ENCODE results near the gene ITIH5. TPM values are rescaled to one million over a fixed set of nuclear protein-coding genes. Genes with fewer than 3 reads are reported as not detected.
A peak's percentile ranks its signal among the peaks of the same experiment; 100 is the strongest.

ITIH5 gene
- total and polyA plus RNA-seq, 2 of the 8 experiments (the other 6 are each of a cell fraction or from before 2014, with no cell fraction given) = 5.8 to 7.6 TPM

DNA sequence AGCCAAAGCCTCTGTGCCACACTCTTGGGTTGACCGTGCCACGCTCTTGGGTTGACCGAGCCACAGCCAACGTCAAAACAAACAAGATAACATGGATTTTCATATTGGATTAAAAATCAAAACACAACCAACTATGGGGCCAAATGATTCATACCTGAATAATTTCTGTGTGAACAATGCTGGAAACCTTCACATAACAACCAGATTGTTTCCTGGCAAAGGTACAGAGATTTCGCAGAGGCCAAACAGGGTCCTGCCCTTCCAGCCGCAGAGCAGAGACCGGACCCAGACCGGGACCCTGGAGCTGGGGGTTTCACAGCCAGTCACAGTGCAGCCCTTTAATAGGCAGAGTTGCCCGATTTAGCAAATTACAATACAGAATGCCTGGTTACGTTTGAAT, 40.5 kb downstream of the ITIH5 start:
- Histone ChIP-seq H2BK5ac (ENCODE audit: low read depth, low read length) (no peak overlapping the region), H2BK12ac (ENCODE audit: low read depth, low read length) (no peak overlapping the region), H2AFZ (ENCODE audit: low read length) (no peak overlapping the region), H2AK5ac (ENCODE audit: low read depth, low read length) (0 out of 2 replicates have a peak overlapping the region, but pooled peaks have one; percentile 24), H2BK15ac (ENCODE audit: low read length) (no peak overlapping the region), H3K18ac (ENCODE audit: extremely low read depth, low read length) (no peak overlapping the region), H3K27ac (ENCODE audit: low read depth, low read length) (no peak overlapping the region), H3K36me3 (ENCODE audit: control insufficient read depth in 2 of 4, insufficient read depth in 4 of 4, low read length in 3 of 4) (no peaks in the 10 kb centered on the region; a peak in 1 of 8 replicates), H3K56ac (replicated peaks; ENCODE audit: insufficient read length, low read depth, low read length) (no peak overlapping the region), H3K14ac (ENCODE audit: insufficient read length) (no peak overlapping the region), H3K4ac (replicated peaks; ENCODE audit: insufficient read length, low read depth, low read length) (no peak overlapping the region), H4K8ac (ENCODE audit: extremely low read depth, insufficient read depth, low read length) (no peak overlapping the region), H3K4me3 (ENCODE audit: extremely low read depth in 1 of 4, insufficient read depth in 2 of 4, low read depth in 3 of 4, low read length in 4 of 4) (no peak overlapping the region), H3K79me1 (ENCODE audit: low read depth, low read length) (no peaks in the 10 kb centered on the region), H3K27me3 (replicated peaks in 1 of 4; ENCODE audit: control insufficient read depth in 3 of 4, extremely low read depth in 1 of 4, insufficient read depth in 3 of 4, low read length in 3 of 4) (no peaks in the 10 kb centered on the region), H4K91ac (replicated peaks; ENCODE audit: insufficient read length, low read length) (no peak overlapping the region), H3K9ac (replicated peaks in 1 of 4; ENCODE audit: extremely low read depth in 1 of 4, low read depth in 3 of 4, low read length in 3 of 4) (no peak overlapping the region), H2BK20ac (ENCODE audit: low read length) (no peak overlapping the region), H3K4me1 (replicated peaks in 1 of 4; ENCODE audit: control insufficient read depth in 3 of 4, insufficient read depth in 4 of 4, low read length in 3 of 4) (peaks cover 0 to 3% (median 0%) of the 10 kb centered on the region in 4 experiments; a peak in 1 of 7 replicates), H3K4me2 (ENCODE audit: insufficient read depth in 1 of 2, low read depth in 2 of 2, low read length in 2 of 2) (no peak overlapping the region), H3K23ac (ENCODE audit: insufficient read length) (no peak overlapping the region), H3K79me2 (ENCODE audit: control insufficient read depth in 1 of 2, insufficient read depth in 2 of 2, low read length in 2 of 2) (no peaks in the 10 kb centered on the region), H4K20me1 (replicated peaks in 1 of 2; ENCODE audit: control insufficient read depth in 1 of 2, insufficient read depth in 2 of 2, low read length in 2 of 2) (no peaks in the 10 kb centered on the region), H3K9me3 (ENCODE audit: insufficient read depth in 2 of 2, low read depth in 1 of 2, low read length in 1 of 2) (peaks cover 0 to 7% of the 10 kb centered on the region in 2 experiments; a peak in 2 of 4 replicates), H3K23me2 (ENCODE audit: low read depth, low read length) (no peaks in the 10 kb centered on the region), H4K5ac (ENCODE audit: insufficient read length, low read depth, low read length) (no peak overlapping the region), H2BK120ac (replicated peaks; ENCODE audit: low read depth, low read length) (no peak overlapping the region)
- no peak for FAIRE-seq
- no peak for DNase-seq (ENCODE audit: low read depth in 1 of 2, low spot score in 2 of 2)
- ChIA-PET CTCF (ENCODE audit: partially characterized antibody) (interaction anchor here (1.1 kb wide), 1 partner anchor 95 kb away, joined by 3 read pairs; no protein-coding TSS in a partner anchor), POLR2A (ENCODE audit: partially characterized antibody) (no interaction called here)
- WGBS, 2 experiments (ENCODE audit: extremely low coverage in 1 of 2, insufficient coverage in 1 of 2, insufficient read length in 1 of 2, insufficient replicate concordance in 2 of 2, low coverage in 1 of 2, low lambda C conversion rate in 2 of 2, missing lambda C conversion rate in 1 of 2) = 84% methylated on average over 10 of the region's 10 CpGs; no CpG with 5 or more reads in 1 of the 2 experiments
- TF ChIP-seq GABPA (IDR thresholded peaks at IDR 0.05; ENCODE audit: borderline replicate concordance, insufficient read depth, low read length) (no peak), BRCA1 (IDR thresholded peaks at IDR 0.05; ENCODE audit: low read depth, low read length) (no peak), RAD21 (IDR thresholded peaks at IDR 0.05 in 1 of 2, conservative IDR thresholded peaks at IDR 0.05 in 1 of 2; ENCODE audit: low read depth in 2 of 2, low read length in 2 of 2) (no peak), KDM5A (IDR thresholded peaks at IDR 0.05; ENCODE audit: low read length) (no peak), TEAD4 (IDR thresholded peaks at IDR 0.05; ENCODE audit: low read depth, low read length) (no peak), SIRT6 (IDR thresholded peaks at IDR 0.05; ENCODE audit: low read length) (no peak), SIN3A (conservative IDR thresholded peaks at IDR 0.05 in 1 of 2, IDR thresholded peaks at IDR 0.05 in 1 of 2; ENCODE audit: low read depth in 1 of 2, low read length in 2 of 2) (no peak), PHF8 (conservative IDR thresholded peaks at IDR 0.05; ENCODE audit: low read depth, low read length) (no peak), MAFK (IDR thresholded peaks at IDR 0.05; ENCODE audit: low read depth, low read length) (no peak)
- TF ChIP-seq, protein P1, sequence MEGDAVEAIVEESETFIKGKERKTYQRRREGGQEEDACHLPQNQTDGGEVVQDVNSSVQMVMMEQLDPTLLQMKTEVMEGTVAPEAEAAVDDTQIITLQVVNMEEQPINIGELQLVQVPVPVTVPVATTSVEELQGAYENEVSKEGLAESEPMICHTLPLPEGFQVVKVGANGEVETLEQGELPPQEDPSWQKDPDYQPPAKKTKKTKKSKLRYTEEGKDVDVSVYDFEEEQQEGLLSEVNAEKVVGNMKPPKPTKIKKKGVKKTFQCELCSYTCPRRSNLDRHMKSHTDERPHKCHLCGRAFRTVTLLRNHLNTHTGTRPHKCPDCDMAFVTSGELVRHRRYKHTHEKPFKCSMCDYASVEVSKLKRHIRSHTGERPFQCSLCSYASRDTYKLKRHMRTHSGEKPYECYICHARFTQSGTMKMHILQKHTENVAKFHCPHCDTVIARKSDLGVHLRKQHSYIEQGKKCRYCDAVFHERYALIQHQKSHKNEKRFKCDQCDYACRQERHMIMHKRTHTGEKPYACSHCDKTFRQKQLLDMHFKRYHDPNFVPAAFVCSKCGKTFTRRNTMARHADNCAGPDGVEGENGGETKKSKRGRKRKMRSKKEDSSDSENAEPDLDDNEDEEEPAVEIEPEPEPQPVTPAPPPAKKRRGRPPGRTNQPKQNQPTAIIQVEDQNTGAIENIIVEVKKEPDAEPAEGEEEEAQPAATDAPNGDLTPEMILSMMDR (IDR thresholded peaks at IDR 0.05; ENCODE audit: control extremely low read depth in 1 of 3, insufficient read depth in 1 of 3, low read depth in 1 of 3, low read length in 3 of 3) = no peak
- TF ChIP-seq, protein P2, sequence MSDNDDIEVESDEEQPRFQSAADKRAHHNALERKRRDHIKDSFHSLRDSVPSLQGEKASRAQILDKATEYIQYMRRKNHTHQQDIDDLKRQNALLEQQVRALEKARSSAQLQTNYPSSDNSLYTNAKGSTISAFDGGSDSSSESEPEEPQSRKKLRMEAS (IDR thresholded peaks at IDR 0.05) = no peak

All from H1 (cell line).